Subcutaneous adipose tissue (tissue), 4 donors: ENCODE results near the gene KRT77. TPM values are rescaled to one million over a fixed set of nuclear protein-coding genes. Genes with fewer than 3 reads are reported as not detected.

Source experiments
- total RNA-seq, 4 donors: library from RNA; depleted of rRNA; stranded (reverse); fragments of >200 nt; gene quantifications; one replicate each; pipeline ENCODE4 v1.1.0, GENCODE V29; 2016
- TF ChIP-seq, protein P1 (sequence below): fragments of 450-650 bp; IDR thresholded peaks from one replicate; pipeline ENCODE4 v1.5.1; 2016; ENCODE audit warnings: low read depth, mild to moderate bottlenecking, control low read depth, antibody characterized with exemption, moderate library complexity

Gene KRT77
- total RNA-seq, 4 donors from 2014 or later: 0.17 to 1.5 TPM; not detected in 2

DNA sequence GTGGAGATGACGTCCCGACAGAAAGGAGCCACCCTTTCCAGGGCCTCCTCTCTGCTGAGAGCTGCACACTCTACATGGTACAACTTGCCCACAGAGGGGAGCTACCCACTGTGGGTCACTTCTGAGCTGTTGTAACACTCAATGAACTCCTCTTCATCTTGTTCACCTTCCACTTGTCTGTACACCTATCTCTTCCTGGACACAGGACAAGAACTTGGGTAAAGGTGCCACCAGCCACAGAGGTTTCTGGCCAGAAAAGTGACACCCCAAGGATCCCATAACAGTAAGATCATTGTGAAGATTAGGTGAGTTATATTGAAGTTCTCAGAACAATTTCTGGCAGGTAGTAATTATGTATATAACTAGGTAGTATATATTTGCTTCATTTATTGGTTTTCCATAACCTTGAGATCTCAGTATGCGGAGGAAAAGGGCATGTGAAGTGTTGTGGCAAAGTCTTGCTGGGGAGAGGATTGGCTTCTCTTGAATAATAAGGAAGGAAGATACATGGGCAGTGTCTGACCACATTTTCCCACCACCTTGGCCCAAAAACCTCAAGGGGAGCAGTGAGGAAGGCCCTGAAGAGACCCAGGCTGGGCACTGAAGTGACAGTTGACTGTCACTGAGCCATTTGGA, 39.6 kb upstream of the KRT77 start:
- TF ChIP-seq, protein P1, sequence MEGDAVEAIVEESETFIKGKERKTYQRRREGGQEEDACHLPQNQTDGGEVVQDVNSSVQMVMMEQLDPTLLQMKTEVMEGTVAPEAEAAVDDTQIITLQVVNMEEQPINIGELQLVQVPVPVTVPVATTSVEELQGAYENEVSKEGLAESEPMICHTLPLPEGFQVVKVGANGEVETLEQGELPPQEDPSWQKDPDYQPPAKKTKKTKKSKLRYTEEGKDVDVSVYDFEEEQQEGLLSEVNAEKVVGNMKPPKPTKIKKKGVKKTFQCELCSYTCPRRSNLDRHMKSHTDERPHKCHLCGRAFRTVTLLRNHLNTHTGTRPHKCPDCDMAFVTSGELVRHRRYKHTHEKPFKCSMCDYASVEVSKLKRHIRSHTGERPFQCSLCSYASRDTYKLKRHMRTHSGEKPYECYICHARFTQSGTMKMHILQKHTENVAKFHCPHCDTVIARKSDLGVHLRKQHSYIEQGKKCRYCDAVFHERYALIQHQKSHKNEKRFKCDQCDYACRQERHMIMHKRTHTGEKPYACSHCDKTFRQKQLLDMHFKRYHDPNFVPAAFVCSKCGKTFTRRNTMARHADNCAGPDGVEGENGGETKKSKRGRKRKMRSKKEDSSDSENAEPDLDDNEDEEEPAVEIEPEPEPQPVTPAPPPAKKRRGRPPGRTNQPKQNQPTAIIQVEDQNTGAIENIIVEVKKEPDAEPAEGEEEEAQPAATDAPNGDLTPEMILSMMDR: no peak

DNA sequence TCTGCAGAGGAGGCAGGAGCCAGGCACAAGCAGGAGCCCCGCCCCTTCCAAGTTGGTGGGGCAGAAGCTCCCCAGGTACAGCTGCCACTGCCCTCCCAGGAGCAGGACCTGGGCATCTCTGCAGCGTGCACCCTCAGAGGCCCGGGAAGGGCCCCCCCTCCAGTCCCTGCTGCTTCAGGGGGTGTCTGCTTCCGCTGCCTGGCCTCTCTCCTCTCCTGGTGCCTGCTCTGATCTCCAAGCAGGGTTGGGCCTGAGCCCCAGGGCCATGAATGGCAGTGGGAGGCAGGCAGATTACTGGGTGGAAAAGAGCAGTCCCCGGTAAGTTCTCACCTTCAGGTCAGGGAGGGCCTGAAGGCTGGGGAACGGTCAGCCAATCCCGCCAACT, 38.9 kb upstream of the KRT77 start:
- TF ChIP-seq, protein P1: no peak

DNA sequence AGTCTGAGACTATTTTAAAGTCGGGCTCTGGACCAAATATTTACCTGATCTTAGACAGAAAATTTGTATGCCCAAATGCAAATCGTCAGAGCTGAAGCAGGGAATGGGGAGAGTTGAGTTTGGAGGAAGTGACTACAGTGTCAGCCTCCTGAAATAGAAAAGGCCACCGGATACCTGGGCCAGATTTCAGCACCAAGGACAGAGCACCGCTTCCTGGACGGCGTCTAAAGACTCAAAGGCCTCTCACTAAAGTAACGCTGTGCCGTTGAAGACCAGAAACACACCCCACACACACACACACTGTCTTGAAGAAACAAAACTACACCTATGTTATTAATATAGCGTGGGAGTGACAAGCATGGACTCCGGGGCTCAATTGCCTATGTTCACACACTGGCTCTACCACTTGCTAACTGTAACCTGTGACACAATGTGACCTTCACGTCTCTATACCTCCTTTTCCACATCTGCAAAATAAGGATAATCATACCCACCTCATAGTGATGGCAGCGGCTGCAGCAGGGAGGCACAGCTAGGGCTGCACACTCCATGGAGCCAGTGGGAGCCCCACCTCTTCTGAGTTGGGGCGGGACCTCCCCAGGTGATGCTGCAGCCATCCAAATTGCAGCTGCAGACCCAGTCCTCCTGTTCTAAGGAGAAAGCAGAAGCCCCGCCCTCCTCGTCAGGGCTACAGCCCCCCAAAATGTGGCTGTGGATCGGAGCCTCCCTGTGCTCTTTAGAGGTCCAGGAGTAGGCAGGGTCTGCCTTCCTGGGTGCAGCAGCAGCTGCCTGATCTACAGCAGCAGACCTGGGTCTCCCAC, 38.3 kb upstream of the KRT77 start:
- TF ChIP-seq, protein P1: no peak

DNA sequence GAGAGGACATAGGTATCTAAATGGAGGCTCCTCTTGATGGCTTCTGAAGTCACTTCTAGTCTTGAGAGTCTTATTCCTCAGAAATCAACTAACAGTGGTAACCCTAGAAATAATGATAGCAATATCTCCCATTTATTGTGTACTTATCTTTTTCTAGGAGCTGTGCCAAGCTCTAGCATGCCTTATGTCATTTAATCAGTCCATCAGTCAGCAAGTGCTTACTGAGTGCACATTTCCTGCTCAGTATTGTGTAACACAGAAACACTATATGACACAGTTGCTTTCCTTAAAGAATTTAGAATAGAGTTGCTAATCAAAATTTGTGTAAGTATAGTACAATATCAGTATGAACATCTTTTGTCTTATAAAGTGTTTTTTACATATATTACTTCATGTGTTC, 37.3 kb upstream of the KRT77 start:
- TF ChIP-seq, protein P1: no peak

DNA sequence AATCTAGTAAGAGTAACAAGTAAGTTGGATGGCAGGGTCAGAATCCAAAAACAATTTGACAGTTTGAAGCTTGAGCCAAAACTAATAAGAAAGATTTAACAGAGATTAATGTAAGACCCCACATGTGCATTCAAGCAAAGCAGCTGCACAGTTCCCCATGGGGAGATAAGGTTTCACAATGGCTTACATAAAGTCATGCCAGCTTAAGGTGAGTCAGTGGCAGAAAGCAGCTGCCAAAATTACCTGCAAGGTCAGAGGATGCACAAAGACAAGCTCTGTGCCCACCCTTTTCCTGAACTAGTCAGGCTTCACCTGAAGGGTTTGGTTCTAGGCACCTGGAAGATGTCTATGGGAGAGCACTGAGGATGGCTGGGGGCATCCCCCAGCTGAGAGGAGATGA, 36.6 kb upstream of the KRT77 start:
- TF ChIP-seq, protein P1: no peak

DNA sequence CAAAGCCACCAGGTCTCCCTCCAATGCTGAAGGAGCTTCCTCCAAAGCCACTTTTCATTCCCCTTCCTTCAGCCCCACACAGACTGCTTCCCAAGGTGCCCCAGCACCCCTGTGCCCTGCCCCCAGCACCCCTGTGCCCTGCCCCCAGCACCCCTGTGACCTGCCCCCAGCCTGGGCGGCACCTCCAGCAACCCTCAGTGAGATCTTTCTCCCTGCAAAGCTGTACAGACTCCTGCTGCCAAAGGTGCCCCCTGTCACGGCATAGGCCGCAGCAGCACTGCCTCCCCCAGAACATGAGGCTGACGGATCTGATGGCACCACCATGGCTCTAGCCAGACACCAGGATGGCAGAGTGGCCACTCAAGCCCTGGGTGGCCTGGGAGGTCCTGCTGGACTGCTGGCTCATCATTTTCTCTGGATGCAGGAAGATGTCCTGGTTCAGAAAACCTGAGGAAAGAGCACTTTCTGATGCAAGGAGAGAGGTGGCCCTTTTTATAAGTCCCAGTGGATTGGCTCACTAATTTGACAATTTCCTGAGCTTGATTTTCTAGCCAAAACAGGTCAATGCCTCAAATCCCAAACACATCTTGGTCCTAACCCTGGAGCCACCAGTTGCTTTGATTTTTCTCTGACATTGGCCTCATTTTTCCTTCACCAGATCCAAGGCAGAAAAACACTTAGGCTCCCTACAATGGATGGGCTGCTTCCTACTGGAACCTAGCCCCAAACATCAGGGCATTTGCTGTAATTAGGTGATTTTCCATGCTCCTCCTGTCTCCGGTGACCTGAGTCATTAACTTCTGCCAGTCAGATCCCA, 32.7 kb upstream of the KRT77 start:
- TF ChIP-seq, protein P1: no peak

DNA sequence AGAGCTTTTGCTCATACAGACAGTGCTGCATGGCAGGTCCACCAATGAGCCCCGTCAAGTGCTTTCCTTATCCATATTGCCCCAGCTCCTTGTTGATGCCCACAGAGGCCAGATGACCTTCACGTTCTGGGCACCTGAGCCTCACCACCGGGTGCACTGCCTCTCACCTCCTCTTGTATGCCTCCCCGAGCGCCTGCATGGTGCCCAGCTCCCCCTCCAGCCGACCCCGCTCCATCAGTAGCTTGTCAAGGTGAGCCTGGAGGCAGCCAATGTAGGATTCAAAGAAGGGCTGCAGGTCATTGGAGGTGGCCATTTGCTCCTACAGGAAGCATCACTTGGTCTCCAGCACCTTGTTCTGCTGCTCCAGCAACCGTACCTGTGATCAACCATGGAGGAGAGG, 31.8 kb upstream of the KRT77 start:
- TF ChIP-seq, protein P1: no peak
